ENCODE measurements around the gene PCDHB1.

GRCh38 chr5:141002605-141002965 is 48.6 kb upstream of the PCDHB1 start:
- TF ChIP-seq CTCF (IDR thresholded peaks at IDR 0.05; ENCODE audit: poor library complexity) (no peak), EZH2 (IDR thresholded peaks at IDR 0.05; ENCODE audit: borderline replicate concordance) (no peak), EZH2phosphoT487 (IDR thresholded peaks at IDR 0.05; ENCODE audit: low read depth, severe bottlenecking, unreplicated experiment) (no peak)
